ENCODE data around the gene RGL2. TPM values are rescaled to one million over a fixed set of nuclear protein-coding genes. Genes with fewer than 3 reads are reported as not detected.
A peak's percentile ranks its signal among the peaks of the same experiment; 100 is the strongest.

The RGL2 gene
- total RNA-seq, 1 experiment from 2014 or later = 48.8 TPM

GRCh38 chr6:33294086-33294823 lies 4.5 kb downstream of the RGL2 start:
- H3K27ac ChIP-seq (ENCODE audit: low read depth, low read length, poor library complexity, severe bottlenecking) = no peak overlapping the region
- no peak for DNase-seq (ENCODE audit: low spot score)
- POLR2A ChIA-PET (ENCODE audit: low non-redundant PET) = no interaction called here
- peaks cover 15% of the 10 kb centered on the region for H3K4me1 ChIP-seq (ENCODE audit: insufficient read depth, low read length, poor library complexity, severe bottlenecking)
- no TSS peak for BruUV-seq (replicated peaks)
- no peaks in the 10 kb centered on the region for H3K27me3 ChIP-seq (replicated peaks; ENCODE audit: insufficient read depth, low read depth, low read length, poor library complexity)
- no peak for TF ChIP-seq EZH2 (IDR thresholded peaks at IDR 0.05; ENCODE audit: borderline replicate concordance, low read depth, low read length, poor library complexity, severe bottlenecking)
- TF ChIP-seq, protein P1, sequence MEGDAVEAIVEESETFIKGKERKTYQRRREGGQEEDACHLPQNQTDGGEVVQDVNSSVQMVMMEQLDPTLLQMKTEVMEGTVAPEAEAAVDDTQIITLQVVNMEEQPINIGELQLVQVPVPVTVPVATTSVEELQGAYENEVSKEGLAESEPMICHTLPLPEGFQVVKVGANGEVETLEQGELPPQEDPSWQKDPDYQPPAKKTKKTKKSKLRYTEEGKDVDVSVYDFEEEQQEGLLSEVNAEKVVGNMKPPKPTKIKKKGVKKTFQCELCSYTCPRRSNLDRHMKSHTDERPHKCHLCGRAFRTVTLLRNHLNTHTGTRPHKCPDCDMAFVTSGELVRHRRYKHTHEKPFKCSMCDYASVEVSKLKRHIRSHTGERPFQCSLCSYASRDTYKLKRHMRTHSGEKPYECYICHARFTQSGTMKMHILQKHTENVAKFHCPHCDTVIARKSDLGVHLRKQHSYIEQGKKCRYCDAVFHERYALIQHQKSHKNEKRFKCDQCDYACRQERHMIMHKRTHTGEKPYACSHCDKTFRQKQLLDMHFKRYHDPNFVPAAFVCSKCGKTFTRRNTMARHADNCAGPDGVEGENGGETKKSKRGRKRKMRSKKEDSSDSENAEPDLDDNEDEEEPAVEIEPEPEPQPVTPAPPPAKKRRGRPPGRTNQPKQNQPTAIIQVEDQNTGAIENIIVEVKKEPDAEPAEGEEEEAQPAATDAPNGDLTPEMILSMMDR (conservative IDR thresholded peaks at IDR 0.05; ENCODE audit: low read depth, low read length) = no peak
- no peaks in the 10 kb centered on the region for H3K9me3 ChIP-seq (ENCODE audit: low read depth, low read length, poor library complexity, severe bottlenecking)
- intact Hi-C loops (cut with micrococcal nuclease; ENCODE audit: unreplicated experiment) = no loop called here
- H3K4me3 ChIP-seq (ENCODE audit: low read depth, low read length, poor library complexity, severe bottlenecking) = no peak overlapping the region
- H3K36me3 ChIP-seq (ENCODE audit: insufficient read depth, low read length, poor library complexity, severe bottlenecking) = peaks cover 20% of the 10 kb centered on the region
- CTCF ChIA-PET = no interaction called here

- DNase-seq (ENCODE audit: low spot score) = no peak
- no TSS peak for BruUV-seq (replicated peaks)
- Histone ChIP-seq H3K27me3 (replicated peaks; ENCODE audit: insufficient read depth, low read depth, low read length, poor library complexity) (no peaks in the 10 kb centered on the region), H3K36me3 (ENCODE audit: insufficient read depth, low read length, poor library complexity, severe bottlenecking) (peaks cover 20% of the 10 kb centered on the region), H3K27ac (ENCODE audit: low read depth, low read length, poor library complexity, severe bottlenecking) (no peak overlapping the region), H3K4me3 (ENCODE audit: low read depth, low read length, poor library complexity, severe bottlenecking) (no peak overlapping the region), H3K9me3 (ENCODE audit: low read depth, low read length, poor library complexity, severe bottlenecking) (no peaks in the 10 kb centered on the region), H3K4me1 (ENCODE audit: insufficient read depth, low read length, poor library complexity, severe bottlenecking) (peaks cover 19% of the 10 kb centered on the region)
- intact Hi-C loops (cut with micrococcal nuclease; ENCODE audit: unreplicated experiment) = no loop called here
- ChIA-PET CTCF (no interaction called here), POLR2A (ENCODE audit: low non-redundant PET) (no interaction called here)
- TF ChIP-seq EZH2 (IDR thresholded peaks at IDR 0.05; ENCODE audit: borderline replicate concordance, low read depth, low read length, poor library complexity, severe bottlenecking) = no peak
These were observed 5.6 kb downstream of the RGL2 start for GRCh38 chr6:33292996-33293682.

GRCh38 chr6:33290459-33290858 lies 8.3 kb downstream of the RGL2 start:
- Histone ChIP-seq H3K4me1 (ENCODE audit: insufficient read depth, low read length, poor library complexity, severe bottlenecking) (peaks cover 16% of the 10 kb centered on the region), H3K4me3 (ENCODE audit: low read depth, low read length, poor library complexity, severe bottlenecking) (peak overlapping the region; percentile 74), H3K9me3 (ENCODE audit: low read depth, low read length, poor library complexity, severe bottlenecking) (no peaks in the 10 kb centered on the region), H3K27ac (ENCODE audit: low read depth, low read length, poor library complexity, severe bottlenecking) (peak overlapping the region; percentile 67), H3K36me3 (ENCODE audit: insufficient read depth, low read length, poor library complexity, severe bottlenecking) (peaks cover 26% of the 10 kb centered on the region), H3K27me3 (replicated peaks; ENCODE audit: insufficient read depth, low read depth, low read length, poor library complexity) (no peaks in the 10 kb centered on the region)
- DNase-seq (ENCODE audit: low spot score) = no peak
- ChIA-PET POLR2A (ENCODE audit: low non-redundant PET) (no interaction called here), CTCF (no interaction called here)
- TF ChIP-seq, protein P1 (conservative IDR thresholded peaks at IDR 0.05; ENCODE audit: low read depth, low read length) = no peak
- no peak for TF ChIP-seq EZH2 (IDR thresholded peaks at IDR 0.05; ENCODE audit: borderline replicate concordance, low read depth, low read length, poor library complexity, severe bottlenecking)
- intact Hi-C loops (cut with micrococcal nuclease; ENCODE audit: unreplicated experiment) = no loop called here
- BruUV-seq (replicated peaks) = no TSS peak
